Dedifferentiated amniotic fluid mesenchymal stem cell (primary cell): ENCODE measurements around the gene APRT.
A peak's percentile ranks its signal among the peaks of the same experiment; 100 is the strongest.

Experiments
- DNase-seq: peaks from one replicate; pipeline ENCODE4 v3.0.0-alpha.2; 2016; ENCODE audit errors: extremely low spot score

APRT gene

GRCh38 chr16:88811769-88812512 is at the start of gene APRT:
APRT (minus strand) TSS chr16:88811928; CDS start chr16:88811899, 29 bp downstream.
- peak; percentile 91 for DNase-seq

GRCh38 chr16:88861359-88861758 is 49.6 kb upstream of the APRT start:
- DNase-seq: no peak

- no peak for DNase-seq
Measured at GRCh38 chr16:88859381-88860091, 47.8 kb upstream of the APRT start.

GRCh38 chr16:88857728-88858339 is 46.1 kb upstream of the APRT start:
- DNase-seq: peak; percentile 54

GRCh38 chr16:88856828-88857727 is 45.4 kb upstream of the APRT start, which contains the start of the genes GALNS and TRAPPC2L:
GALNS (minus strand) TSS chr16:88856947; CDS start chr16:88856877, 70 bp downstream.
TRAPPC2L (plus strand) TSS chr16:88857127; CDS start chr16:88857151, 24 bp downstream.
- peak; percentile 96 for DNase-seq

GRCh38 chr16:88856122-88856827 is 44.5 kb upstream of the APRT start:
- no peak for DNase-seq

GRCh38 chr16:88855736-88856121 is 44.0 kb upstream of the APRT start:
- DNase-seq: no peak

- no peak for DNase-seq
Measured at GRCh38 chr16:88855176-88855575, 43.4 kb upstream of the APRT start.

- no peak for DNase-seq
Measured at GRCh38 chr16:88854306-88855111, 42.8 kb upstream of the APRT start.

- DNase-seq: no peak
Measured at GRCh38 chr16:88853325-88853941, 41.7 kb upstream of the APRT start.

- no peak for DNase-seq
Measured at GRCh38 chr16:88851616-88852015, 39.9 kb upstream of the APRT start.

GRCh38 chr16:88850531-88851199 is 38.9 kb upstream of the APRT start:
- DNase-seq: no peak

GRCh38 chr16:88848557-88848956 is 36.8 kb upstream of the APRT start:
- DNase-seq: no peak

- no peak for DNase-seq
Measured at GRCh38 chr16:88847654-88848053, 35.9 kb upstream of the APRT start.

GRCh38 chr16:88846088-88846487 is 34.4 kb upstream of the APRT start:
- DNase-seq: no peak

GRCh38 chr16:88844419-88845036 is 32.8 kb upstream of the APRT start:
- DNase-seq: no peak

GRCh38 chr16:88843256-88843655 is 31.5 kb upstream of the APRT start:
- DNase-seq: no peak

GRCh38 chr16:88842806-88843205 is 31.1 kb upstream of the APRT start:
- no peak for DNase-seq

GRCh38 chr16:88842308-88842756 is 30.6 kb upstream of the APRT start:
- DNase-seq: no peak
